ENCODE results near the gene FRMD3. TPM values are rescaled to one million over a fixed set of nuclear protein-coding genes. Genes with fewer than 3 reads are reported as not detected.

FRMD3 gene
- total RNA-seq, 4 donors from 2014 or later, result 10.4 to 19.6 (median 16.4) TPM

DNA sequence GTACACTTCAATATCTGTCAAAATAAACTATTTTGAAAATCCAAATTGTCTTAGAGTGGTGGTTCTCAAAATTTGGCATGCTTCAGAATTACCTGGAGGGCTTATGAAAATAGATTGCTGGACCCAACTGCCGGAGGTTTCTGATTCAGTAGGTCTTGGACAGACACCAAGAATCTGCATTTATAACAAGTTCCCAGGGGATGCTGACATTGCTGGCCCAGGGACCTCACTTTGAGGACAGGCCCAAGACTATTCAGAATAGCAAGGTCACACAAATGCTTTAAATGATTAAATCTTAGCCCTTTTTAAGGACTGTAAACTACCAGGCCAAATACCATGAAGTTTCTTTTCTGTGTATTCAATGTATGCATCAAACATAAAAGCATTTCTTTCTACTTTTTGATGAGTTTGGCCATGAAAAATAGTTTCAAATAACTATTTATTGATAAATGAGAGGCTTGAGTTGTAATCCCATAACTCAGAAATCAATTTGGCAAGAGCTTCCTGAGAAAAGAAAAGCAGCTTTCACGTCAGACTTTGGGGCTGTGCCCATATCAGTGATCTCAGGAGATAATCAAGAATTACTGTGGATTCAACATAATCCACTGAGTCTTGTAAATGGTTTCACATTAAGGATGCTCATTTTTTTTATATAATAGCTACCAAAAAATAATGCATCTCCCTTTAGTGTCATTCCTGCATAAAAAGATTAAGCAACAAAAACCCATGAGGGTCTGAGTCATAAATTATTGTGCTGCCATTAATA lies 191.4 kb downstream of the FRMD3 start:
- TF ChIP-seq CTCF (IDR thresholded peaks at IDR 0.05; ENCODE audit: low read depth), result no peak

DNA sequence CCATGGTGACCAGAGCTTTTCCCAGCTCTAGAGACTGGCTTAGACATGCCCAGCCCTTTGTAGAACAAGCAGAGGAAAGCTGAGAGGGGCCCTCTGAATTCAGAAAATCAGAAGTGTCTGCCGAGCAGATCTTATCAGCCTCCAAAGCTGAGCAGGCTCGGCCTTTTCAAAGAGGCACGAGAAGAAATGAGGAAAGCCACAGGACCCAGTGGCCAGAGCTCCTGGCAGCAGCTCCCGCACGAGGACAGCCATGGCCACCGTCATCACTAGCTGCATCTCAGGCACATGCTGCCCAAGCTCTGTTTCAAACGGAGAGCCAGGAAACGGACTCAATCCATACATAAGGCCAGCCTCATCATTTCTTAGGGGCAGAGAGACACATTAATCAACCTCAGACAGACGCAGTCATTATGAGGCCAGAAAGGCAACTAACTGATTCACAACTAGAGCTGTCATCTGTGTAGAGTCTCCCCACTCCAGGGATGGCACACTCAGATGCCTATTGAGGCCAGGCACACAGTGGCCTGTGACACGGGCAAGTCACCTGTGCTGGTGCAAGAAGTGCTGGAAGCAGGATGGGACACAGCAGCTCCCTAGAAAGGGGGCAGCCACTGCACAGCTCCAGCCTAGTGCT lies 194.7 kb downstream of the FRMD3 start:
- TF ChIP-seq CTCF (IDR thresholded peaks at IDR 0.05; ENCODE audit: low read depth), result no peak

DNA sequence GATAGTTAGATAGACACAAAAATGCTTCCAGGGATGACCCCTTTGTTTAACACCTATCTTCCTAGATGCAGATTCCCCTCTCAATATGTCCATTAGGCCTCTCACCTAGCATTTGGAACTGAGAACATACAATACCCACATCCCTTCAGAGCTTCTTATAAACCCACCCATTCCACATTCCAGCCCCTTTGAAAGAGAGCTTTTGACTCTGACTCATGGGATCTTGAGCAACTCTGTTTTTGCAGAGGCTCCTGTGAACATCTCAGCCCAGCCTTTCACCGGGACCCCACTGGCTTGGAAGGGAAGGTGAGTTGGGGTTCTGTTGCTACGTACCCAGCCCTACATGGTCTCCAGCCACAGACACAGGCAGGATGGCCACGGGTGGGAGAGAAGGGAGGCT lies 195.5 kb downstream of the FRMD3 start:
- no peak for TF ChIP-seq CTCF (IDR thresholded peaks at IDR 0.05; ENCODE audit: low read depth)

DNA sequence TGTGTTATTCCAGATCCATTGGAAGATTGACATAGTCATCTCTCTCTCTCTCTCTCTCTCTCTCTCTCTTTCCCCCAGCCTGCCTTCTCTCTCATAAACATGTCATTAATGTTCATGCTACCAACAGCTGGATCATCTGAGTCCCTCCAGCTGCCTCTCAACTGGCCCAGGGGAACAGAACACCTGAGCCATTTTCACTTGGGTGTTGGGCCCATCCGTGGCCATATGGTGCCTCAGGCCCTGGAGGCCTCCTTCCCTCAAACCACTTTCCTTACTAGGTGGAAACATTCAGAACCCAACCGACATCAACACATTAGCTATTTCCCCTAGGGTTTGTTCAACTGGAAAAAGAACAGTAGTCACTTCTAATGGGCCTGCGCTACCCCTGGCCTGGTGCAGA lies 196.2 kb downstream of the FRMD3 start:
- no peak for TF ChIP-seq CTCF (IDR thresholded peaks at IDR 0.05; ENCODE audit: low read depth)

- no peak for TF ChIP-seq CTCF (IDR thresholded peaks at IDR 0.05; ENCODE audit: low read depth)
Observed at GRCh38 chr9:83340451-83340850, 197.8 kb downstream of the FRMD3 start.

GRCh38 chr9:83339435-83339834 lies 198.8 kb downstream of the FRMD3 start:
- TF ChIP-seq CTCF (IDR thresholded peaks at IDR 0.05; ENCODE audit: low read depth), result no peak

- no peak for TF ChIP-seq CTCF (IDR thresholded peaks at IDR 0.05; ENCODE audit: low read depth)
Observed at GRCh38 chr9:83336706-83337105, 201.5 kb downstream of the FRMD3 start.
